IMR-90 (cell line): ENCODE results near the gene GPC4. TPM values are rescaled to one million over a fixed set of nuclear protein-coding genes. Genes with fewer than 3 reads are reported as not detected.

Experiments
- ATAC-seq: fragments of 200-7000 bp; cut with Tn5 transposase; 2 replicates; pipeline ENCODE4 v1.9.1; 2020; ENCODE audit warnings: low read depth, mild to moderate bottlenecking, moderate library complexity
- BruUV-seq: library from RNA; stranded (reverse); fragments of 400-500 nt; replicated peaks from 2 replicates; lab custom pipeline; 2021; lab: Mats Ljungman, UMichigan
- CTCF ChIA-PET: fragments of 300-600 bp; formaldehyde crosslinking; extraction: SDS; loops from one replicate; lab custom pipeline; 2021; ENCODE audit warnings: antibody characterized with exemption; lab: Yijun Ruan, JAX
- POLR2A ChIA-PET: fragments of 300-600 bp; sonication (Branson Sonifier 250); formaldehyde crosslinking; loops from one replicate; lab custom pipeline; 2022; ENCODE audit warnings: antibody characterized with exemption; ENCODE audit not compliant: unreplicated experiment; lab: Charles Lee
- DNase-seq: peaks from one replicate; pipeline ENCODE4 v3.0.0; 2013
- H2AFZ ChIP-seq: replicated peaks from 2 replicates; pipeline ENCODE3; 2013; ENCODE audit warnings: low read length, mild to moderate bottlenecking; ENCODE audit not compliant: poor library complexity
- H2AK5ac ChIP-seq: 2 replicates; pipeline ENCODE4 v1.6.1; 2013; ENCODE audit warnings: low read depth, low read length, inconsistent platforms
- H2AK9ac ChIP-seq: replicated peaks from 2 replicates; pipeline ENCODE3; 2013; ENCODE audit warnings: mild to moderate bottlenecking, low read depth, low read length, moderate library complexity; ENCODE audit not compliant: poor library complexity
- H2BK120ac ChIP-seq: 2 replicates; pipeline ENCODE4 v1.6.1; 2013; ENCODE audit warnings: low read depth, low read length, inconsistent platforms
- H2BK15ac ChIP-seq: 3 replicates; pipeline ENCODE4 v1.6.1; 2013; ENCODE audit warnings: low read depth, low read length, inconsistent platforms
- H2BK20ac ChIP-seq: 2 replicates; pipeline ENCODE4 v1.6.1; 2013; ENCODE audit warnings: low read depth, mild to moderate bottlenecking, inconsistent platforms, low read length, moderate library complexity
- H2BK5ac ChIP-seq: 2 replicates; pipeline ENCODE4 v1.6.1; 2013; ENCODE audit warnings: mild to moderate bottlenecking, low read depth, low read length, inconsistent platforms; ENCODE audit not compliant: poor library complexity, severe bottlenecking
- H3K14ac ChIP-seq: replicated peaks from 2 replicates; pipeline ENCODE4 v1.6.1; 2013; ENCODE audit warnings: low read depth, low read length, inconsistent platforms
- H3K18ac ChIP-seq: 2 replicates; pipeline ENCODE4 v1.6.1; 2013; ENCODE audit warnings: low read depth, low read length, control low read depth
- H3K23ac ChIP-seq: 2 replicates; pipeline ENCODE4 v1.6.1; 2013; ENCODE audit warnings: low read depth, low read length, inconsistent platforms
- H3K27ac ChIP-seq: 2 replicates; pipeline ENCODE4 v1.5.1; 2013; ENCODE audit warnings: mild to moderate bottlenecking, control low read depth, low read length; ENCODE audit not compliant: insufficient read depth
- H3K27me3 ChIP-seq: 2 replicates; pipeline ENCODE4 v1.6.1; 2013; ENCODE audit warnings: low read length; ENCODE audit not compliant: control insufficient read depth, insufficient read depth
- H3K36me3 ChIP-seq: 2 replicates; pipeline ENCODE4 v1.6.1; 2013; ENCODE audit warnings: low read length, mixed read lengths; ENCODE audit not compliant: control insufficient read depth, insufficient read depth
- H3K4ac ChIP-seq: 2 replicates; pipeline ENCODE4 v1.6.1; 2013; ENCODE audit warnings: low read depth, low read length, inconsistent platforms
- H3K4me1 ChIP-seq: 2 replicates; pipeline ENCODE4 v1.6.1; 2013; ENCODE audit warnings: low read length, mixed read lengths; ENCODE audit not compliant: control insufficient read depth, insufficient read depth
- H3K4me2 ChIP-seq: 2 replicates; pipeline ENCODE4 v1.6.1; 2013; ENCODE audit warnings: low read depth, mild to moderate bottlenecking, control low read depth, low read length, moderate library complexity
- H3K4me3 ChIP-seq: 2 replicates; pipeline ENCODE4 v1.5.1; 2013; ENCODE audit warnings: low read depth, mild to moderate bottlenecking, control low read depth, low read length, moderate library complexity; ENCODE audit not compliant: insufficient read depth
- H3K56ac ChIP-seq: 2 replicates; pipeline ENCODE4 v1.6.1; 2013; ENCODE audit warnings: low read length, inconsistent platforms; ENCODE audit not compliant: insufficient read depth; ENCODE audit errors: extremely low read depth
- H3K79me1 ChIP-seq, 2 experiments: 2 replicates each; pipeline ENCODE4 v1.6.1; 2013; ENCODE audit warnings: low read length in 2 of 2, inconsistent platforms in 1 of 2, low read depth in 1 of 2
- H3K9ac ChIP-seq: 2 replicates; pipeline ENCODE4 v1.6.1; 2013; ENCODE audit warnings: low read depth, low read length, control low read depth
- H3K9me1 ChIP-seq: 2 replicates; pipeline ENCODE4 v1.6.1; 2013; ENCODE audit warnings: low read length, inconsistent platforms; ENCODE audit not compliant: insufficient read depth
- H3K9me3 ChIP-seq: 2 replicates; pipeline ENCODE4 v1.6.1; 2013; ENCODE audit warnings: low read length; ENCODE audit not compliant: control insufficient read depth, insufficient read depth
- H4K20me1 ChIP-seq: 2 replicates; pipeline ENCODE4 v1.6.1; 2013; ENCODE audit warnings: low read length, inconsistent platforms; ENCODE audit not compliant: insufficient read depth
- H4K5ac ChIP-seq: 2 replicates; pipeline ENCODE4 v1.6.1; 2013; ENCODE audit warnings: mild to moderate bottlenecking, low read depth, low read length, control low read depth
- H4K8ac ChIP-seq, 2 experiments: 2 replicates each; pipeline ENCODE4 v1.6.1; 2013; ENCODE audit warnings: low read depth in 2 of 2, low read length in 2 of 2, control low read depth in 1 of 2, inconsistent platforms in 1 of 2
- H4K91ac ChIP-seq: 2 replicates; pipeline ENCODE4 v1.6.1; 2013; ENCODE audit warnings: low read depth, low read length, inconsistent platforms; ENCODE audit not compliant: insufficient read depth
- MAZ ChIP-seq: IDR thresholded peaks from 2 replicates; pipeline ENCODE4 v1.6.1; 2012; ENCODE audit warnings: low read depth, mild to moderate bottlenecking, low read length, improper control_type of control experiment, moderate library complexity, borderline replicate concordance
- SMC3 ChIP-seq: fragments of 150-350 bp; IDR thresholded peaks from 2 replicates; pipeline ENCODE4 v1.6.1; 2016; ENCODE audit warnings: low read depth, mild to moderate bottlenecking, antibody characterized with exemption, low read length, moderate library complexity
- WGBS, 2 experiments: methylation state at CpG; one replicate each; pipeline versions ENCODE4 v1.1.5 to v1.1.7; 2013; ENCODE audit warnings: missing lambda C conversion rate in 2 of 2; ENCODE audit not compliant: insufficient read length in 1 of 2; ENCODE audit errors: extremely low coverage in 2 of 2; 5-methylcytosine and 5-hydroxymethylcytosine counted together
- dilution Hi-C: fragments of 300-500 bp; cut with HindIII; formaldehyde crosslinking; loops from one replicate; pipeline ENCODE4 v1.14.3; 2018; ENCODE audit warnings: low sequenced_read_pairs; ENCODE audit not compliant: unreplicated experiment
- in situ Hi-C: fragments of 300-500 bp; cut with MboI; formaldehyde crosslinking; loops from 3 replicates; pipeline ENCODE4 v1.14.3; 2019; ENCODE audit warnings: low sequenced_read_pairs, inconsistent platforms, mixed read lengths
- intact Hi-C: fragments of 100-400 bp; cut with micrococcal nuclease; formaldehyde crosslinking; loops from 2 replicates; pipeline ENCODE4 v1.10.0; 2022
- polyA plus RNA-seq, 3 experiments: library from polyadenylated mRNA; depleted of rRNA; stranded (reverse); fragments of >200 nt; gene quantifications; 2 replicates each; pipeline ENCODE4 v1.2.3, GENCODE V29; 2012; ENCODE audit warnings: low replicate concordance in 1 of 3
- total RNA-seq: library from RNA; depleted of rRNA; stranded (reverse); fragments of >200 nt; gene quantifications from 2 replicates; pipeline ENCODE4 v1.2.3, GENCODE V29; 2012

Gene GPC4
- total and polyA plus RNA-seq, 2 of the 4 experiments (the other 2 are of a cell fraction) = 0.54 to 1.6 TPM

GRCh38 chrX:133290076-133290475 is 125.2 kb downstream of the GPC4 start:
- Histone ChIP-seq H3K27me3 (no peaks in the 10 kb centered on the region; the same call in 1 of the 2 replicates), H3K4ac (no peak overlapping the region), H3K14ac (no peak overlapping the region), H2AFZ (no peak overlapping the region), H3K27ac (no peak overlapping the region), H3K4me3 (no peak overlapping the region), H3K36me3 (no peaks in the 10 kb centered on the region), H3K23ac (no peak overlapping the region), H4K5ac (no peak overlapping the region), H4K20me1 (no peaks in the 10 kb centered on the region), H3K56ac (no peak overlapping the region), H4K8ac (no peak overlapping the region), H3K4me2 (no peak overlapping the region), H2BK120ac (no peak overlapping the region), H2AK5ac (no peak overlapping the region), H3K9me3 (peaks cover 2% of the 10 kb centered on the region; the same call in 1 of the 2 replicates), H3K9me1 (no peaks in the 10 kb centered on the region), H2BK20ac (no peak overlapping the region), H2BK5ac (no peak overlapping the region), H2AK9ac (no peak overlapping the region), H4K91ac (no peak overlapping the region), H2BK15ac (no peak overlapping the region), H3K18ac (no peak overlapping the region), H3K4me1 (no peaks in the 10 kb centered on the region), H3K79me1 (no peaks in the 10 kb centered on the region), H3K9ac (no peak overlapping the region)
- CTCF ChIA-PET = no interaction called here
- intact Hi-C loops = no loop called here
- BruUV-seq = no TSS peak
- peak; percentile 7 for DNase-seq
- dilution Hi-C loops = no loop called here
- ATAC-seq = no peak
- WGBS, 2 experiments = 75% methylated on average over 2 of the region's 4 CpGs; no CpG with 5 or more reads in 1 of the 2 experiments
- POLR2A ChIA-PET = no interaction called here
- TF ChIP-seq MAZ (no peak), SMC3 (no peak)
- in situ Hi-C loops = no loop called here
